HG03025 (cell line): ENCODE results near the gene RPTOR.

ENCODE experiments used
- ATAC-seq: cut with Tn5 transposase; IDR thresholded peaks from one replicate; pipeline ENCODE4 v1.9.1; 2021; ENCODE audit warnings: mild to moderate bottlenecking, moderate library complexity; ENCODE audit not compliant: unreplicated experiment, low FRiP score

The RPTOR gene

DNA sequence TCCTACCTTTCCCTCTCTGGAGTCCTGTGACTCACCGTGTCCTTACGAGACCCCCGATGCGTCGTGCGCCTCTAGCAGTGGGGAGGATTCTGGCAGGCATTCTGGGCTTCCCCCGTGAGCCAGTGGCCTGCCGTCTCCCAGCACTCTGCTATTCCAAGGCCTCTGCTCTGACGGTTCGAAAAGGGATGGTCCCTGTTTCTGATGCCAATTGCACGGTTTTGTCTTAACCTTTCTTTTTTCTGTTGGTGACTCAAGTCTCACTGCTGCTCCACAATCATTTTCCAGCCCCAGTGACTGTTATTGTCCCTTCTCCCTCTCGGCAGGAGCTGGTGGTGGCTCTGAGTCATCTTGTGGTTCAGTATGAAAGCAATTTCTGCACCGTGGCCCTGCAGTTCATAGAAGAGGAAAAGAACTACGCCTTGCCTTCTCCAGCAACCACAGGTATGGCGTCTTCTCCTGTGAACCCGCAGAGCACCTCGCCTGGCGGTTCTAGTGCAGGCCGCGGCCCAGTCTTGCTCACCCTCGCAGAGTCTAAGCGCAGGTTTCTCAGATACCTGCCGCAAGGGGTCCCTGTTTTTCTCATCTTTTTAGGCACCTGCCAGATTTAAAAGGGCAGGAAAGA lies 346.9 kb downstream of the RPTOR start:
- ATAC-seq, result peak; percentile 43

DNA sequence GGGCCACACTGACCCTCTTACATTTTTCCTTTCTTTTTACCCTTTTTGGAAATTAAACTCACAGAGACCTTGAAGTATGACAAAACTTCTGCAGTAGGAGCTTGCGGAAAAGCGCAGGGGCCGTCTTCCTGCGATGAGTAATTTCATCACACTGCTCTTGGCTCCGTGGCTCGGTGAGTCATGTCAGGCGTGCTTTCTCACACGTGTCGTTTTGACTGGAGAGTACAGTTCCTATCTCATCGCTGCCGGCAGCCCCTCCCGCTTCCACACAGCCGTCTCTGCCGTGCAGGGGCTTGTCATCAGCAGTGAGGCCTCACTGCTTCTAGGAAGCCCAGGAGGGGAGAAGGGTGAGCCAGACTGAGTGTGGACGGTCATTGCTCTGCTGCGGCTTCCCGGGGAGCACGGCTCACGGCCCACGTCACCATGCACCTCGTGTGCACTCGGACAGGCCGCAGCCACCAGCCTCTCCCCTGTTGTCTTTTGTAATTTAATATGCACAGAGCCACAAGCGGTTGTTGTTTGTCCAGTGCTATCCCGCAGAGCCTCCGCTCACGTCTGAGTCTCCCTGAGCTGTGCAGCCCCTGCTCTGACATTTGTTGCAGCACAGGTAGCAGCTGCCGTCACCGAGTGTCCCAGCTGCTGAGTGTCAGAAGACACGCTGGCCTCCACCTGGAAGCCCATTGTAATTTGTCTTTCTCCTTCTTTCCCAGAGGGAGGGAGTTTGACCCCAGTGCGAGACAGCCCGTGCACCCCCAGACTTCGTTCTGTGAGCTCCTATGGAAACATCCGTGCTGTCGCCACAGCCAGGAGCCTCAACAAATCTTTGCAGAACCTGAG lies 347.6 kb downstream of the RPTOR start:
- peak; percentile 54 for ATAC-seq

DNA sequence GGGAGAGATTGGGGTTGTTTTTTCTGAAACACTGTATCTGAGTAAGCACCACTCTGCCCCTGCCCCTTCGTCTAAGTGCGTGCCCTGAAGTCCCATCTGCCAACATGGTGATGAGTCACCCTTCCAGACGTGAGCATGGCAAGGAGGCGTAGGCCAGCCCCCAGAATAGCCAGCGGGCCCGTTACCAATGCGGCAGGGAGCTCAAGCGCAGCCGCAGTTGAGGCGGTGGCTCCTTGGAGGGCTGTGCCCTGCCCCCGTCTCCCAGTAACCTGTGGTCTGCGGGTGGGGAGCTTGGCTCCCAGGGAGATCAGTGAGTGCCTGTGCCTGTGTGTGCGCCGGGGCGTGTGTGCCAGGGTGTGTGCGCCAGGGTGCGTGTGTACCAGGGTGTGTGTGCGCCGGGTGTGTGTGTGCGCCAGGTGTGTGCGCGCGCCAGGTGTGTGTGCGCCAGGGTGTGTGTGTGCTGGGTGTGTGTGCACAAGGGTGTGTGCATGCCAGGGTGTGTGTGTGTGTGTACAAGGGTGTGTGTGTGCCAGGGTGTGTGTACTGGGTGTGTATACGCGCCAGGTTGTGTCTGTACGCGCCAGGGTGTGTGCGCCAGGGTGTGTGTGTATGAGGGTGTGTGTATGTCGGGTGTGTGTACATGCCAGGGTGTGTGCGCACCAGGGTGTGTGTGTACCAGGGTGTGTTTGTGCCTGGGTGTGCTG lies 348.4 kb downstream of the RPTOR start:
- ATAC-seq, result no peak

DNA sequence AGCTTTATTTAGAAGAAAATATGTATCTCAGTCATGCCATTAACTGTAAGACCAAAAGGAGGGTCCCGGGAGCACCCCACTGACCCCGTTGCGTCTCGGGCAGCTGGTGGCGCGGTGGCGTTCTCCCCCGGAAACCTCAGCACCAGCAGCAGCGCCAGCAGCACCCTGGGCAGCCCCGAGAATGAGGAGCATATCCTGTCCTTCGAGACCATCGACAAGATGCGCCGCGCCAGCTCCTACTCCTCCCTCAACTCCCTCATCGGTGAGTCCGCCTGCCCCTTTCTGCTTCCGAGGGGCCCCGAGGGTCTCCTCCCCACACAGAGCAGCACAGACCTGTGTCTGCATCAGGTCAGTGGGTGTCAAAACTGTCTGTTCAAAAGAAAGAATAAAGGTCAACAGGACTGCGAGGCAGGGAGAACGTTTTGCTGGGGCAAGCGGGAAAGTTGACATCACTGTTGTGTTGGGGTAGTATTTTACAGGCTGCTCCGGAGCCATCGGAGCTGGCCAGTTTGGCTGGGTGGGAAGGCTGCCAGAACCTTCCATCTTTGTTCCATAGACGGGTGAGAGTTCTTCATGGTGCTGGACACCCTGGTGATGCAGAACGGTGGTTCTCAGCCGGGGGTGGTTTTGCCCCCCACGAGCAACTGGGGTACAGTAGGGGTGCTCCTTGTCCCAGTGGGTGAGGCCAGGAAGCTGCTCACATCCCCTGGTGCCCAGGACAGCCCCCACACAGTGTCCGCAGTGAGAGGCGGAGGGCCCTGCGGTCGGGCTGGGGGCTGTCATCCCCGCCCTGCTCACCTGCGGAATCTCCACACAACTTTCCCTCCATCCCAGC lies 349.2 kb downstream of the RPTOR start:
- ATAC-seq, result no peak

- no peak for ATAC-seq
These were observed 349.7 kb downstream of the RPTOR start for GRCh38 chr17:80894439-80894721.

DNA sequence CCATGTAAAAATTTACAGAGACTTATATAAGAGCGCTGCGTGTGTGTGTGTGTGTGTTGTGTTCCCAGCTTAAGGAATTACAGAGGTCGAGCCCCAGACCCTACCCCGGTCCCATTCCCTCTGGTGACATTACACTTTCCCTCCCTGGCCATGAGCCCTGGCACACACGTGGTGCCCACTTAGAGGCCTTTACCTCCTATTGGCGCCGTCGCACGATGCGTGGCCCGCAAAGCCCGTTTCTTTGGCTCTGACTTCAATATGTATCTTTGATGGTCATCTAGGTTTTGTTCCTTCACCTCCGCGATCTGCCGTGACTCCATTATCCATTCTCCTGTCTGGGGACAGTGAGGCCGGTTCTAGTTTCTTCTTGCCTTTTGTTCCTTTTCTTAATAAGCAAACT lies 350.1 kb downstream of the RPTOR start:
- ATAC-seq, result no peak

DNA sequence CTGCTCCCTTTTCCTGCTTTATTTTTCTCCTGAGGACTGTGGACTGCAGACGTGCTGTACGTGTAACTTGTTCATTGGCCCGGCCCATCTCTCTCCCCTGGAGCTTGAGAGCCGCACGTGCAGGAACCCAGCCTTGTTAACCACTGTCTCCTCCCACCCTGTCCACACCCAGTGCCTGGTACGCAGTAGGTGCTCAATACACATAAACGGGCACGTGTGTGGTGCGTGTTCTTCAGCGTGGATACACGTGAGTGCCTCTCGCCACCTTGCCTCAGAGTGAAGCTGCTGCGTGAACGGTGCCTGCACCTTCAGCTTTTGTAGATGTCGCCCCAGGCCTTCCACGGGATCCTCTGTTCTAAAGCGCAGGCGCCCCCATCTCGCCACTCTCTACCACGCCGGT lies 350.7 kb downstream of the RPTOR start:
- no peak for ATAC-seq

- ATAC-seq, result no peak
These were observed 354.1 kb downstream of the RPTOR start for GRCh38 chr17:80898716-80899115.

- ATAC-seq, result no peak
These were observed 355.0 kb downstream of the RPTOR start for GRCh38 chr17:80899402-80900268.

DNA sequence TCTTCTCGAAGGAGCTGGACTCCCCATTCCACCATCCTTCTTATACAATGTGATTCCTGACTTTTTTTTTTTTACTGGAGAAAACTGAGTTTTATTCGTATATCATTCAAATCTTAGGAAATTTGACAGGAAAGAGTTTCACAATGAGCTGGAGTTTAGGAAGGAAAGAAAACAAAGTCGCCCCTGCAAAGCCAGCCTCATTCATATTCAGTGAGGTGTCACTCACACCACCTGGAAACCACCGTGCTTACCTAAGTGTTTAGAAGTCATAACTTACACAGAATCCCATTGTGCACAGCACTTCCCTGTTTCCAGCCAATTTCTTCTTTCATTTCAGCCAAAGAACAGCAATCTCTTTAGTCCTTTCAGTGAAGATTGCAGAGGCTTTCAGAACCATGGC lies 356.7 kb downstream of the RPTOR start:
- no peak for ATAC-seq

- no peak for ATAC-seq
These were observed 357.7 kb downstream of the RPTOR start for GRCh38 chr17:80902197-80902962.

DNA sequence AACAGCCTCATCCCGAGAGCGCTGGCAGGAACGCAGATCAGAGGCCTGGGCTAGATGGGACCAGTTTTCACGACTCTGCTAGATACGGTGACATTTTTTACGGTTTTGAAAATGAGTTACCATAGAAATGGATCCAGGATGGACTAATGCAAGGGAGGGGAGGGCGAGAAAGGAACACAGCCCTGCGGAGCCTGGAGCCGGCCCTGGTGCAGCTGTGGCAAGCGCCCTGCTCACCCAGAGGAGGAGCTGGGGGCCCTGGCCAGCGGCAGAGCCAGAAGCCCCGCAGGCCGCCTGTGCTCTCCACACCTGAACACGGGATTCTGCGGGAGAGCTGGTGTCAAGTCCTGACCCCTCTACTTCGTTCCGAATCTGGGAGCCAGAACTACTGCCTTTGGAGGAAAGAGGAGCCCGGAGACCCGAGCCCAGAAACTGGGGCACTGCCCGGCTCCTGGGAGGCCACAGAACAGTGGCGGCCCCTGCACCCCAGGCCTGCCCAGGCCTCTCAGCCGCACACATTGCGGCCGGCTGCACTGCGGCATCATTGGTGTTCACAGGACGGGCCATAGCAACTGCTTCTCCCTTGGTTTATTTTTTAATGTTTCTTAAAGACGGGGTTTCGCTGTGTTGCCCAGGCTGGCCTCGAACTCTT lies 358.4 kb downstream of the RPTOR start:
- no peak for ATAC-seq

DNA sequence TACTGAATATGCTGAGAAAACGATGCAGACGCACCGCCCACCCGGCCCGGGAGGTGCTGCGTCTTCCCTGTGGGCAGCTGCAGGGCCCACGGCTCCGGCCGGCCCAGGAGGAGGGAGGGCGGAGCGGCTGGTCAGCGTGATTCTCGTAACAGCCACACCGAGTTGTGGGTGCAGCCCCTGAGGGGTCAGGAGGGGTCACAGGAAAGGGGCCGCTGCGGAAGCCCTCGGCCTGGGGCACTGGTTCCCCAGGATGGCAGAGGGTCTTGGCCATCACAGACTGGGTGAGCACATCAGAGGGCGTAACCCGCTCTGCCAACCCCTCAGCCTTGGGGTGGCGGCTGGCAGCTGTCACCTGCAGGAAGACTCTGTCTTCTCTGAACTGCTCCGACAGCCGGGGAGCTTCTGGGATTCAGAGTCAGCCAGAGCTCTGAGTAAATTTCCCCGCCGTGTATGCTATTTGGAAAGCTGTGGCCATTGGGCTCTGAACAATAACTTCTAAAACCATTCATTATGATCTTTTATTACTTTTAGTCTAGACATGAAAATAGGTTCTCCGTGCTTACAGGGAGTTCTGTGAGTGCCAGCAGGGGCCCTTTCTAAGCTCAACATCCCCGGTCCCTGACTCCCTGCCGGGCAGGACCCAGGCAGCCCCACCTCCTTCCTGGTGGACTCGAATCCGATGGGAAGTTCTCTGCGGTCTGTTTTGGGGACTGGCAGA lies 359.6 kb downstream of the RPTOR start:
- no peak for ATAC-seq

- no peak for ATAC-seq
These were observed 361.1 kb downstream of the RPTOR start for GRCh38 chr17:80905586-80906230.

DNA sequence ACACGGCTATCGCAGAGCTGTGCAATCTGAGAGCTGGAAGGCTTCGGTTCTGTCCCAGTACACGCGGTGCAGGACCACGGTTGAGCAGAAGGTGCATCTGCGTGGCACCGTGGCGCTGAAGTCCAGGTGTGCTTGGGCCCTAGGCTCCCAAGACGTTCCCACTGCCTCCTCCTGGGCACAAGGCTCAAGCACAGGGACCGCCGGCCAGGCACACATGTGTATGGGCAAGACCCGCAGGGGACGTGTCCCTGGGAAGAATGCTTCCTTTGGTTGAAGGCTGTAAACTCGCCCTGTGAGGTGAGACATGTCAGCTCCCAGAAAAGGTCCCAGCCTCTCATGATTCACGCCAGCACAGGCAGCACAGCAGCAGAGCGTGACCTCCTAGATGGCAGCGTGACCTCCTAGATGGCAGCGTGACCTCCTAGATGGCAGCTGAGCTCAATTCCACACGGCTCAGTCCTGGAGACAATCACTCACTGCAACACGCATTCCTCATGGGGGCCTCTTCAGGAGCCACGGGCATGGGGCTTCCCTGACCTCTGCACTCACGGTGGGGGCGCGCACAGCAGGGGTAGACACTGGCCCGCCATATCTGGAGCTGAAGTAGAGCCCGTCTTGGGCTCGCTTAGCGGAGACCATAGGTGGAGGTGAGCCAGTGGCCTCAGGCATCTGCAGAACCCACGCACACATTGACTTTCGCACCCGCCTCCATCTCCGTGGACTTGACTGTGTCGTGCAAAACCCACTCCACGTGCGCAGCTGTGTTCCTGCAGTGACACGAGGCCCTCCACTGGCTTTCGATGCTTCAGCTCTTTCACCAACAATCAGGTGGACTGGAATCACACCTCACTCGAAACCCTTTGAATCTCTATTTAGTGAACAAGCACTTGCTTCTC lies 362.0 kb downstream of the RPTOR start:
- no peak for ATAC-seq

GRCh38 chr17:80907281-80907680 lies 362.6 kb downstream of the RPTOR start:
- no peak for ATAC-seq

DNA sequence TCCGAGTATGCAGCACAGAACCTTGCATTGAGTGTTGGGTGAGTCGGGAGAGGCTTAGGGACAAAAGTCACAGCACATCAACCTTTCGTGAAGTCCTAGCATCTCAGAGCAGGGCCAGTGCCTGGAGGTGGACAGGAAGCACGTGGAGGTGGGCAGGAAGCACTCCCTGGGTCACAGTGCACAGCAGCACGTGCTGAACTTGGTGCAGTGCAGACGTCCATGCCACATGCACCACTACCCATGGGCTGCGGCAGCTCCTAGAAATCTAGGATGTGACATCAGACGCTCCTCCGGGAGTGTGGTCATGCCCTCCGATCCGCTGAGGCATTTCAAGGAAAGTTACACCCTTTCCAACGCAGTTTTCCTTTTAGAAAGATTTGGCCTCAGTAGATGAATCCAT lies 363.6 kb downstream of the RPTOR start:
- no peak for ATAC-seq
